ENCODE data around the gene C3orf70.

C3orf70 gene

DNA sequence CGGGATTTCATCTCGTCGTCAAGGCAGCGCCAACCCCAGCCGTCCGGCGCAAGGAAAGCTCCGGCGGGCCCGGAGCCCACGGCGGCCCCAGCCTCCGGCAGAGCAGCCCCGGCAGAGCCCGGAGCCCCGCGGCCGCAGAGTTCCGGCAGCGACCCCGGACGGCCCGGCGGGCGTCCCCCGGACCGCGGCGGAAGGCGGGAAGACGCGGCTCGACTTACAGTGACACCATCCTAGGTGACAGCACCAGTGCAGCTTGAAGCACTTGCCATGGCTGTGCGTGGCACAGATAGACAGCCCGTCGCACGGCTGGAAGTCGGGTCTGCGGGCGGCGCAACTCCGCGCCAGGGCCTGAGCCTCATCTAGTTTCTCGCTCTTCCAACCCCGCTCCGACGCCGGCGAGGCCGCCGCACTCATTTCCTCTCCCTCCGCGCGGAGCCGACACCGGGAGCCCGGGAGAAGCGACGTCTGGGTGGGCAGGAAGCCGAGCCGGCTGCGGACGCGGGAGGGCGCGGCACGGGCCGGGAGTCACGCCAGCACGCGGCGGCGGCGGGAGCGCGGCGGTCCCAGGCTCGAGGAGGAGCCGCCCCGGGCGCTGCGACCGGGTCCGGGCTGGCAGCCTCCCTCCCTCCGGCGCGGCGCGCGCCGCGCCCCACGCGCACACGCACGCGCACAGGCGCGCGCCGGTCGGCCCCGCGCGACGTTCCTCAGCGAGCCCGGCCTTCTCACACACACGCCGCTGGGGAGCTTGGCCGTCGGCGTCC, at the start of gene C3orf70:
Gene C3orf70, minus strand, starts transcription at position 651 of the 761 bp plus-strand sequence. Its CDS starts 237 bp downstream, at position 414.
- no peak for TF ChIP-seq POLR2A (IDR thresholded peaks at IDR 0.05; ENCODE audit: low read depth, low read length)
- no peak for FAIRE-seq
- no peak for DNase-seq (ENCODE audit: insufficient read length, low spot score)

- peak; percentile 90 for FAIRE-seq
- DNase-seq (ENCODE audit: insufficient read length, low spot score) = peak; percentile 49
- no peak for TF ChIP-seq POLR2A (IDR thresholded peaks at IDR 0.05; ENCODE audit: low read depth, low read length)
Measured at GRCh38 chr3:185200639-185201038, 47.8 kb upstream of the C3orf70 start.

DNA sequence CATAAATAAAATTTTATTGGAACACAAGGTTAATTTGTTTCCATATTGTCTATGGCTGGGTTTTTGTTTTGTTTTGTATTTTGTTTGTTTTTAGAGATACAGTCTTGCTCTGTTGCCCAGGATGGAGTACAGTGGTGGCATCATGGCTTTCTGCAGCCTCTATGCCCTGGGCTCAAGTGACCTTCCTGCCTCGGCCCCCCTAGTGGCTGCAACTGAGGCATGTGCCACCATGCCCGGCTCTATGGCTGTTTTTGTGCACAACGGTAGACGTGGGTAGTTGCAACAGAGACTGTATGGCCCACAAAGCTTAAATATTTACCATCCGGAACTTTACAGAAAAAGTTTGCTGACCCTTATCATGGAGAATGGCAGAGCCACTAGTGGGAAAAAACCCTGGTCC, 46.8 kb upstream of the C3orf70 start:
- TF ChIP-seq POLR2A (IDR thresholded peaks at IDR 0.05; ENCODE audit: low read depth, low read length) = no peak
- DNase-seq (ENCODE audit: insufficient read length, low spot score) (no peak), FAIRE-seq (no peak)

DNA sequence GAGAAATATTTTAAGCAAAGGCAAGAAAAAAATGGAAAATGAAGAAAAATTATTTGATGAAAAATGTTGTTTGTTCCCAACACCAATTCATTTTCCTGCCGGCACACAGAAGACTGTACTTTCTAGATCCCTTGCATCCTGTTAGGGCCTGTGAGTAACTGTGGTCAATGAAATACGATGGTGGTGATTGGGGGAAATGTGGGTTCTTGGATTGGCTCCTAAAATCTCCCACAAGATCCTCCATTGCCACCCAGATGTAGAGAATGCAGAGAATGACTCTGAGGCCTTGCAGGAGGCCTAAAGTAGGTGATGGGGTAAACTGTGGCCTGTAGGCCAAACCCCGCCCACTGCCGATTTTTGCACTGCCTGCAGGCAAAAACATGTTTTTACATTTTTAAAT, 46.3 kb upstream of the C3orf70 start:
- TF ChIP-seq POLR2A (IDR thresholded peaks at IDR 0.05; ENCODE audit: low read depth, low read length) = no peak
- FAIRE-seq = peak; percentile 27
- DNase-seq (ENCODE audit: insufficient read length, low spot score) = no peak

DNA sequence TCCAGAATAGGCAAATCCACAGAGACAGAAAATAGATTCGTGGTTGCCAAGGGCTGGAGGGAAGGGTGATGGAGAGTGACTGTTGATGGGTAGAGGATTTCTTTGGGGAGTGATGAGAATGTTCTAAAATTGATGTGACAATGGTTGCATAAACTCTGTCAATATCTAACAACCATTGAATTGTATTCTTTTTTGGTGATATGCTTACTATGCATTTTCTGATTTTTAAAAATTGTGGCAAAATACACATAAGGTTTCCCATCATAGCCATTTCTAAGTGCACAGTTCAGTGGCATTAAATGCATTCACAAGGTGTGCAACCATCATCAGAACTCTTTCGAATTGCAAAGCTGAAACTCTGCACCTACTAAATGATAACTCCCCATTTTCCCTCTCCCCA, 44.2 kb upstream of the C3orf70 start:
- TF ChIP-seq POLR2A (IDR thresholded peaks at IDR 0.05; ENCODE audit: low read depth, low read length) = no peak
- DNase-seq (ENCODE audit: insufficient read length, low spot score) = no peak
- FAIRE-seq = no peak

GRCh38 chr3:185195652-185196051, 42.8 kb upstream of the C3orf70 start:
- no peak for TF ChIP-seq POLR2A (IDR thresholded peaks at IDR 0.05; ENCODE audit: low read depth, low read length)
- FAIRE-seq = no peak
- no peak for DNase-seq (ENCODE audit: insufficient read length, low spot score)

GRCh38 chr3:185188816-185189215, 36.0 kb upstream of the C3orf70 start:
- TF ChIP-seq POLR2A (IDR thresholded peaks at IDR 0.05; ENCODE audit: low read depth, low read length) = no peak
- DNase-seq (ENCODE audit: insufficient read length, low spot score) = no peak
- FAIRE-seq = no peak

DNA sequence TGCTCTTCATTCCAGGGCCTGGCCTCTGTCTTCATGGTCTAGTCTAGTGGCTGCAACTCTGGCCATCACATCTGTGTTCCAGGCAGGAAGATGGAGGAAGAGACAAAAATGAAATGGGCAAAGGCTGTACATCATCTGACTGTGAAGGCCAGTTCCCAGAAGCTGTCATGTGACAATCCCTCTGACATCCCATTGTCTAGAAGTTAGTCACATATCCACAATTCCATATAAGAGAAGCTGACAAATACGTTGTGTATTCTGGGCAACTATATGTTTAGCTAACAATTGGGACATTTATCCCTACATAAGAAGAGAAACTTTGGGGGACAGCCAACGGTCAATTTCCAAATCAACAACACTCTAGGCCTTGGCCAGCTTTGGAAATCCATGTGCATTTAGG, 34.5 kb upstream of the C3orf70 start:
- no peak for TF ChIP-seq POLR2A (IDR thresholded peaks at IDR 0.05; ENCODE audit: low read depth, low read length)

GRCh38 chr3:185176750-185177359, 24.0 kb upstream of the C3orf70 start:
- DNase-seq (ENCODE audit: insufficient read length, low spot score) = no peak
- TF ChIP-seq POLR2A (IDR thresholded peaks at IDR 0.05; ENCODE audit: low read depth, low read length) = no peak
- peak; percentile 87 for FAIRE-seq

More for the DNA sequence above, 34.5 kb upstream of the C3orf70 start:
- FAIRE-seq (peak; percentile 50), DNase-seq (ENCODE audit: insufficient read length, low spot score) (no peak)

DNA sequence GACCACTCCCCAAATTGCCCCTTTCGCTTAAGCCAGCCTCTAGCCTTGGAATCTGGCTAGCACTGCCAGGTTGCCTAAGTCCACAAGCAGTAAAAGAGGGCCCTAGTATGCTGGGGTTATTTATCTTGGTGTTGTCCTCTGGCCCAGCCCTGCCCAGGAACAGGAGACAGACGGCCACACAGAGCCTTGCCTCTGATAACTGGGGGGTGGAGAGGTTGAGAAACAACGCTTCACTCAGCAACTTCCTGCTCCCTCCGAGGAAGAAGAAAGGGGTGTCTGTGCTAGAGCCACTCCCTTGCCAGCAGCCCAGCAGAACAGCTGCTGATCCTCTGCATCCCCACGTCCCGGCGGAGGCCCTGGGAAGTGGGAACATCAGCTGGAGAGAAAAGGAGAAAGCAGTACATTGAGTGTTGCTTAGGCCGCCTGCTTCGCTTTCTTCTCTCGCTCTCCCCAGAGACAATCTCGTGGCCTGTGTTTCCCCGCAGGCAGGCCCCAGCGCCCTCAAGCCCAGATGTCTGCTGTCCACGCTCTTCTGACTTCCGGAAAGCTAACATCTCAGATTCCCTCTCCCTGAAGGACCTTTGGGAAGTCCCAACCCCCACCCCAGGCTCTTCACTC, 22.6 kb upstream of the C3orf70 start:
- no peak for FAIRE-seq
- DNase-seq (ENCODE audit: insufficient read length, low spot score) = no peak
- TF ChIP-seq POLR2A (IDR thresholded peaks at IDR 0.05; ENCODE audit: low read depth, low read length) = no peak

GRCh38 chr3:185172086-185173049, 19.5 kb upstream of the C3orf70 start:
- DNase-seq (ENCODE audit: insufficient read length, low spot score) (no peak), FAIRE-seq (peak; percentile 23)
- no peak for TF ChIP-seq POLR2A (IDR thresholded peaks at IDR 0.05; ENCODE audit: low read depth, low read length)

DNA sequence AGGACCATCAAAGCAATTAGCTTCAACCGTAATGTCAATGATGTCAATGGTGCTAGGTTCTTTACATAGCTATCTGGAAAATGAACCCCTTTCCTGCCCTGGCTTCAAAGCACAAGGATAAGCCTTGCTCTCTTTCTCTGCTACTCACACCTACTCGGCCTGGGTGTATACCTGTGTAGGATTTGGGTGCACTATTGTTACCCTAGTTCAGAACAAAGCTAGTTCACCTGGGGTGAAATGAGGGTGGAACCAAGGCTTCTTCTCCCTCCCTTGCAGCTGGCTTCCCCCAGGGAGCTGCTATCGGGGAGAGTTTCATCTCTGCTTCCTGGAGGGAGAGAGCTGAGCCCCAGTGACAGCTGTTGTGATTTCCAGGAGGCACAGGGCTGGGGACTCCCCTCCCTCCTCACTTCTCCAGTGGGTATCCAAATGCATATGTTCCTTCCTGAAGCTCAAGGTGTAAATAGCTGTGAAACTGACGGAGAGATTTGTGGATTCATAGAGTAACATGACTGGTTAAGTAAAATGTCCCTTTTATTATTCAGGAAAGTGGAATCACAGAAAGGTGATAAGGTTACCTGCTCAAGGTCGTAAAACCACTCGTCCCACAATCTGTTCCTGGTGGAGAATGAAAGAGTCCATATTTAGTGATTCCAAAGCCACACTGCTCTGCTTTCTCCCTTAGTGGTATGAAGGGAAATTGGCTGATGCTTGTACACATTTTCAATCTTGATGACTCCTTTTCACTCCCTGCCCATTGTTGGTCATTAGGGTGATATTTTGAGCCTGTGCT, 11.8 kb upstream of the C3orf70 start:
- FAIRE-seq (no peak), DNase-seq (ENCODE audit: insufficient read length, low spot score) (no peak)

DNA sequence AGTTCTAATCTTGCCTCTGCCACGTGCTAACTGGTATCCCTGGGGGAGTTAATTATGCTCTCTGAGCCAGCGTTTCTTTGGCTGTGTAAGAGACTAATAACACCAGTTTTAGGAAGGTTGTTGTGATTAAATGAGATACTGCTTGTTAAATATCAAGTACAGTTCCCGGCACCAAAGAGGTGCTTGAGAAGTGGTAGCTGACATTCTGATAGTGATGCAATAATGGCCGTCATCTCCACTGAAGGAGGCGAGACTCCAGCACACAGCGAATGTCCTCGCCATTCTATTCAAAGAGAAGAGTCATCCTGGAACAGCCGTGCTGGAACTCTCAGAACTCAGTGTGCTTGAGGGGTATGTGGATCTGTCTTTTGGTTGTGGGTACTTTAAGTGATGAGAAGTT, 9.8 kb upstream of the C3orf70 start:
- FAIRE-seq = no peak
- DNase-seq (ENCODE audit: insufficient read length, low spot score) = no peak
- TF ChIP-seq POLR2A (IDR thresholded peaks at IDR 0.05; ENCODE audit: low read depth, low read length) = no peak

More for the DNA sequence above, 11.8 kb upstream of the C3orf70 start:
- no peak for TF ChIP-seq POLR2A (IDR thresholded peaks at IDR 0.05; ENCODE audit: low read depth, low read length)
